Psoas muscle (tissue), 8 donors: ENCODE data around the gene MRPS12. TPM values are rescaled to one million over a fixed set of nuclear protein-coding genes. Genes with fewer than 3 reads are reported as not detected.
A peak's percentile ranks its signal among the peaks of the same experiment; 100 is the strongest.

Experiments
- ATAC-seq, 4 donors: fragments of 200-7000 bp; cut with Tn5 transposase; one replicate each; pipeline ENCODE4 v1.9.1; 2020; ENCODE audit warnings: moderate library complexity in 3 of 4, mild to moderate bottlenecking in 2 of 4
- DNase-seq, 2 donors: peaks; one replicate each; pipeline ENCODE4 v3.0.0-alpha.2; 2020
- H3K27ac ChIP-seq: fragments of 200-600 bp; one replicate; pipeline ENCODE4 v1.8.0; 2022
- H3K27me3 ChIP-seq, 3 donors: fragments of 200-600 bp in 1 of 3; one replicate each; pipeline versions ENCODE4 v1.6.1 to v1.8.0; 2013 to 2022; ENCODE audit warnings: low read length in 2 of 3, mild to moderate bottlenecking in 2 of 3, moderate library complexity in 1 of 3; ENCODE audit not compliant: insufficient read depth in 3 of 3
- H3K36me3 ChIP-seq, 2 donors: fragments of 200-600 bp in 1 of 2; one replicate each; pipeline versions ENCODE4 v1.6.1 to v1.8.0; 2013 to 2022; ENCODE audit warnings: low read depth in 1 of 2, mild to moderate bottlenecking in 1 of 2, moderate library complexity in 1 of 2; ENCODE audit not compliant: insufficient read depth in 1 of 2
- H3K4me1 ChIP-seq: fragments of 200-600 bp; one replicate; pipeline ENCODE4 v1.8.0; 2022
- H3K4me3 ChIP-seq: fragments of 200-600 bp; one replicate; pipeline ENCODE4 v1.8.0; 2022; ENCODE audit warnings: mild to moderate bottlenecking
- H3K9me3 ChIP-seq: fragments of 200-600 bp; one replicate; pipeline ENCODE4 v1.8.0; 2022
- CTCF ChIP-seq: fragments of 200-600 bp; IDR thresholded peaks from one replicate; pipeline ENCODE4 v1.8.0; 2022; ENCODE audit warnings: antibody characterized with exemption
- WGBS, 3 donors: extraction: QIAGEN DNeasy Blood & Tissue Kit; methylation state at CpG; one replicate each; pipeline versions ENCODE4 v1.1.6 to v1.1.7; 2013; 5-methylcytosine and 5-hydroxymethylcytosine counted together
- intact Hi-C, 2 donors: fragments of 100-400 bp; cut with DNase I; formaldehyde crosslinking; loops; one replicate each; pipeline versions ENCODE4 v1.11.0 to v1.14.2; 2022
- polyA plus RNA-seq, 3 donors: library from polyadenylated mRNA; stranded (reverse); fragments of 200-250 nt; gene quantifications; one replicate each; pipeline ENCODE4 v1.2.3, GENCODE V29; 2013
- total RNA-seq, 4 donors: library from RNA; stranded (reverse); fragmentation: NEBNext Ultra II Directional in 2 of 4; extraction: Animal tissue kit (Norgen Biotek cat#: 25700) in 2 of 4; gene quantifications; one replicate each; pipeline versions ENCODE4 v1.2.1 to v1.2.4, GENCODE V29; 2021 to 2023
- donor health status: healthy with polysubstance abuse.
- donor health status: DM: no; HTN: no; CAD: no; lungs with moderate emphysema.
- donor health status: Bipolar disorder and iron deficiency.
- donor health status: healthy.
- donor health status: DM: yes; HTN: yes; CAD: no.
- donor health status: DM: no; HTN: no; CAD: no.
- donor health status: DM: no; HTN: no; CAD: no.
- donor health status: DM: yes; HTN: yes; CAD: no.

The MRPS12 gene
- total and polyA plus RNA-seq, 7 donors, result 33.8 to 175 (median 70.5) TPM

GRCh38 chr19:38971672-38972071, 40.9 kb downstream of the MRPS12 start:
- intact Hi-C loops, result no loop called here
- H3K9me3 ChIP-seq, result no peaks in the 10 kb centered on the region
- ATAC-seq (no peak), DNase-seq (no peak)
- no peak for TF ChIP-seq CTCF
- no peak overlapping the region for H3K4me3 ChIP-seq
- H3K27ac ChIP-seq, result no peak overlapping the region
- no peaks in the 10 kb centered on the region for H3K36me3 ChIP-seq
- WGBS, 3 donors, result 82 to 87% (median 86%) methylated on average over 2 of the region's 2 CpGs
- no peaks in the 10 kb centered on the region for H3K27me3 ChIP-seq
- H3K4me1 ChIP-seq, result no peaks in the 10 kb centered on the region

- 31 to 43% (median 31%) methylated on average over 19 of the region's 19 CpGs for WGBS, 3 donors
- Histone ChIP-seq H3K36me3 (no peaks in the 10 kb centered on the region), H3K9me3 (no peaks in the 10 kb centered on the region), H3K4me1 (no peaks in the 10 kb centered on the region), H3K27ac (peak overlapping the region; percentile 67), H3K27me3 (peaks cover 0 to 2% (median 0%) of the 10 kb centered on the region in 3 donors), H3K4me3 (peak overlapping the region; percentile 80)
- no peak for TF ChIP-seq CTCF
- DNase-seq (no peak), ATAC-seq (peak in 2 of 4 donors; percentile 10 to 13)
- intact Hi-C loops, result no loop called here
Measured at GRCh38 chr19:38974624-38975213, 44.0 kb downstream of the MRPS12 start.

- ATAC-seq (peak; percentile 61 to 79 (median 68)), DNase-seq (peak; percentile 65)
- Histone ChIP-seq H3K4me3 (peak within 1 kb of the TSS; percentile 80), H3K27me3 (peaks cover 0 to 3% (median 0%) of the 10 kb centered on the region in 3 donors), H3K27ac (peak within 1 kb of the TSS; percentile 67), H3K4me1 (no peaks in the 10 kb centered on the region), H3K36me3 (no peaks in the 10 kb centered on the region), H3K9me3 (no peaks in the 10 kb centered on the region)
- intact Hi-C loops, result no loop called here
- WGBS, 3 donors, result 3 to 4% (median 3%) methylated on average over 40 to 61 of the region's 63 CpGs
- TF ChIP-seq CTCF, result no peak
Measured at GRCh38 chr19:38975214-38975860, 44.6 kb downstream of the MRPS12 start, which contains the start of gene FBXO17. TSS of gene FBXO17 (minus strand) at chr19:38975742. CDS start at chr19:38950319, 25,423 bp downstream.

GRCh38 chr19:38975861-38976271, 45.1 kb downstream of the MRPS12 start:
- TF ChIP-seq CTCF, result no peak
- DNase-seq (no peak), ATAC-seq (peak in 3 of 4 donors; percentile 15 to 44 (median 31))
- H3K4me3 ChIP-seq, result peak overlapping the region; percentile 80
- no peaks in the 10 kb centered on the region for H3K4me1 ChIP-seq
- H3K36me3 ChIP-seq, result no peaks in the 10 kb centered on the region
- intact Hi-C loops, result no loop called here
- H3K27ac ChIP-seq, result peak overlapping the region; percentile 67
- no peaks in the 10 kb centered on the region for H3K9me3 ChIP-seq
- peaks cover 0 to 3% (median 0%) of the 10 kb centered on the region in 3 donors for H3K27me3 ChIP-seq
- WGBS, 3 donors, result 3 to 15% (median 6%) methylated on average over 9 to 22 of the region's 22 CpGs
